ENCODE results near the gene ATXN2.

The ATXN2 gene

GRCh38 chr12:111532751-111533150, 66.4 kb downstream of the ATXN2 start:
- Histone ChIP-seq H2AK5ac (ENCODE audit: low read depth, low read length) (no peak overlapping the region), H3K4me3 (ENCODE audit: low read length in 2 of 2) (no peak overlapping the region), H3K23ac (ENCODE audit: low read depth, low read length, poor library complexity) (no peak overlapping the region), H3K4ac (ENCODE audit: low read length) (no peak overlapping the region), H3K9ac (ENCODE audit: low read depth, low read length, poor library complexity) (no peak overlapping the region), H2BK12ac (ENCODE audit: low read length) (no peak overlapping the region), H2BK15ac (ENCODE audit: low read length) (no peak overlapping the region), H3K79me1 (ENCODE audit: low read depth, low read length) (no peaks in the 10 kb centered on the region), H2BK5ac (ENCODE audit: low read length) (no peak overlapping the region), H2BK120ac (ENCODE audit: low read depth, low read length) (no peak overlapping the region), H3K36me3 (replicated peaks in 1 of 2; ENCODE audit: control insufficient read depth in 2 of 2, insufficient read depth in 2 of 2, low read length in 2 of 2) (peaks cover 1 to 81% of the 10 kb centered on the region in 2 donors), H2AFZ (ENCODE audit: low read length) (no peak overlapping the region), H3K27ac (replicated peaks; ENCODE audit: low read length) (no peak overlapping the region), H4K8ac (ENCODE audit: low read depth, low read length) (no peak overlapping the region), H3K4me1 (ENCODE audit: control insufficient read depth in 2 of 2, insufficient read depth in 1 of 2, low read depth in 1 of 2, low read length in 2 of 2) (no peaks in the 10 kb centered on the region), H3K27me3 (ENCODE audit: control insufficient read depth in 3 of 3, insufficient read depth in 3 of 3, low read depth in 1 of 3, low read length in 3 of 3) (no peaks in the 10 kb centered on the region), H3K18ac (ENCODE audit: low read length) (no peak overlapping the region), H4K91ac (ENCODE audit: low read depth, low read length, poor library complexity) (no peak overlapping the region), H3K9me3 (replicated peaks in 1 of 2; ENCODE audit: control insufficient read depth in 2 of 2, insufficient read depth in 1 of 2, low read depth in 1 of 2, low read length in 2 of 2) (no peaks in the 10 kb centered on the region), H3K4me2 (ENCODE audit: insufficient read depth, low read length, poor library complexity, severe bottlenecking) (no peak overlapping the region), H3K14ac (ENCODE audit: low read length) (no peak overlapping the region)
- WGBS, 2 donors (ENCODE audit: extremely low coverage in 2 of 2, insufficient read length in 2 of 2, insufficient replicate concordance in 1 of 2): no CpG with 5 or more reads among the region's 2 CpGs
- DNase-seq (ENCODE audit: low spot score): no peak

GRCh38 chr12:111529424-111530368, 69.4 kb downstream of the ATXN2 start:
- Histone ChIP-seq H3K4me2 (ENCODE audit: insufficient read depth, low read length, poor library complexity, severe bottlenecking) (no peak overlapping the region), H2BK12ac (ENCODE audit: low read length) (no peak overlapping the region), H2AK5ac (ENCODE audit: low read depth, low read length) (no peak overlapping the region), H3K79me1 (ENCODE audit: low read depth, low read length) (no peaks in the 10 kb centered on the region), H3K4ac (ENCODE audit: low read length) (no peak overlapping the region), H3K27me3 (ENCODE audit: control insufficient read depth in 3 of 3, insufficient read depth in 3 of 3, low read depth in 1 of 3, low read length in 3 of 3) (no peaks in the 10 kb centered on the region), H2AFZ (ENCODE audit: low read length) (no peak overlapping the region), H3K27ac (replicated peaks; ENCODE audit: low read length) (no peak overlapping the region), H2BK5ac (ENCODE audit: low read length) (no peak overlapping the region), H3K9me3 (replicated peaks in 1 of 2; ENCODE audit: control insufficient read depth in 2 of 2, insufficient read depth in 1 of 2, low read depth in 1 of 2, low read length in 2 of 2) (peaks cover under 1 to 2% of the 10 kb centered on the region in 2 donors), H3K36me3 (replicated peaks in 1 of 2; ENCODE audit: control insufficient read depth in 2 of 2, insufficient read depth in 2 of 2, low read length in 2 of 2) (peaks cover 9 to 87% of the 10 kb centered on the region in 2 donors), H3K14ac (ENCODE audit: low read length) (no peak overlapping the region), H2BK120ac (ENCODE audit: low read depth, low read length) (no peak overlapping the region), H3K9ac (ENCODE audit: low read depth, low read length, poor library complexity) (no peak overlapping the region), H4K8ac (ENCODE audit: low read depth, low read length) (no peak overlapping the region), H3K23ac (ENCODE audit: low read depth, low read length, poor library complexity) (no peak overlapping the region), H2BK15ac (ENCODE audit: low read length) (no peak overlapping the region), H4K91ac (ENCODE audit: low read depth, low read length, poor library complexity) (no peak overlapping the region), H3K18ac (ENCODE audit: low read length) (no peak overlapping the region), H3K4me3 (ENCODE audit: low read length in 2 of 2) (no peak overlapping the region), H3K4me1 (ENCODE audit: control insufficient read depth in 2 of 2, insufficient read depth in 1 of 2, low read depth in 1 of 2, low read length in 2 of 2) (no peaks in the 10 kb centered on the region)
- peak; percentile 56 for DNase-seq (ENCODE audit: low spot score)
- no CpG with 5 or more reads among the region's 8 CpGs for WGBS, 2 donors (ENCODE audit: extremely low coverage in 2 of 2, insufficient read length in 2 of 2, insufficient replicate concordance in 1 of 2)

- peaks cover 15 to 98% of the 10 kb centered on the region in 2 donors for H3K36me3 ChIP-seq (replicated peaks in 1 of 2; ENCODE audit: control insufficient read depth in 2 of 2, insufficient read depth in 2 of 2, low read length in 2 of 2)
- H3K4ac ChIP-seq (ENCODE audit: low read length): no peak overlapping the region
- H3K9me3 ChIP-seq (replicated peaks in 1 of 2; ENCODE audit: control insufficient read depth in 2 of 2, insufficient read depth in 1 of 2, low read depth in 1 of 2, low read length in 2 of 2): peaks cover 2% of the 10 kb centered on the region in 2 donors
- no peak overlapping the region for H3K27ac ChIP-seq (replicated peaks; ENCODE audit: low read length)
- H2AFZ ChIP-seq (ENCODE audit: low read length): no peak overlapping the region
- no peak overlapping the region for H2BK12ac ChIP-seq (ENCODE audit: low read length)
- no peak overlapping the region for H3K23ac ChIP-seq (ENCODE audit: low read depth, low read length, poor library complexity)
- WGBS, 2 donors (ENCODE audit: extremely low coverage in 2 of 2, insufficient read length in 2 of 2, insufficient replicate concordance in 1 of 2): no CpG with 5 or more reads among the region's 5 CpGs
- H3K79me1 ChIP-seq (ENCODE audit: low read depth, low read length): no peaks in the 10 kb centered on the region
- H3K14ac ChIP-seq (ENCODE audit: low read length): no peak overlapping the region
- H3K4me1 ChIP-seq (ENCODE audit: control insufficient read depth in 2 of 2, insufficient read depth in 1 of 2, low read depth in 1 of 2, low read length in 2 of 2): no peaks in the 10 kb centered on the region
- no peak overlapping the region for H3K4me2 ChIP-seq (ENCODE audit: insufficient read depth, low read length, poor library complexity, severe bottlenecking)
- no peak overlapping the region for H4K91ac ChIP-seq (ENCODE audit: low read depth, low read length, poor library complexity)
- no peak overlapping the region for H2AK5ac ChIP-seq (ENCODE audit: low read depth, low read length)
- no peak overlapping the region for H2BK15ac ChIP-seq (ENCODE audit: low read length)
- H3K27me3 ChIP-seq (ENCODE audit: control insufficient read depth in 3 of 3, insufficient read depth in 3 of 3, low read depth in 1 of 3, low read length in 3 of 3): no peaks in the 10 kb centered on the region
- H4K8ac ChIP-seq (ENCODE audit: low read depth, low read length): no peak overlapping the region
- H3K4me3 ChIP-seq (ENCODE audit: low read length in 2 of 2): no peak overlapping the region
- no peak for DNase-seq (ENCODE audit: low spot score)
- H3K18ac ChIP-seq (ENCODE audit: low read length): no peak overlapping the region
- no peak overlapping the region for H2BK120ac ChIP-seq (ENCODE audit: low read depth, low read length)
- H3K9ac ChIP-seq (ENCODE audit: low read depth, low read length, poor library complexity): no peak overlapping the region
- H2BK5ac ChIP-seq (ENCODE audit: low read length): no peak overlapping the region
Measured at GRCh38 chr12:111523587-111524167, 75.4 kb downstream of the ATXN2 start.

- Histone ChIP-seq H3K23ac (ENCODE audit: low read depth, low read length, poor library complexity) (no peak overlapping the region), H2BK12ac (ENCODE audit: low read length) (no peak overlapping the region), H4K8ac (ENCODE audit: low read depth, low read length) (no peak overlapping the region), H2BK120ac (ENCODE audit: low read depth, low read length) (no peak overlapping the region), H3K4me2 (ENCODE audit: insufficient read depth, low read length, poor library complexity, severe bottlenecking) (no peak overlapping the region), H2AK5ac (ENCODE audit: low read depth, low read length) (no peak overlapping the region), H3K4me1 (ENCODE audit: control insufficient read depth in 2 of 2, insufficient read depth in 1 of 2, low read depth in 1 of 2, low read length in 2 of 2) (no peaks in the 10 kb centered on the region), H3K36me3 (replicated peaks in 1 of 2; ENCODE audit: control insufficient read depth in 2 of 2, insufficient read depth in 2 of 2, low read length in 2 of 2) (peaks cover 13 to 98% of the 10 kb centered on the region in 2 donors), H3K9ac (ENCODE audit: low read depth, low read length, poor library complexity) (no peak overlapping the region), H3K18ac (ENCODE audit: low read length) (no peak overlapping the region), H3K27ac (replicated peaks; ENCODE audit: low read length) (no peak overlapping the region), H3K9me3 (replicated peaks in 1 of 2; ENCODE audit: control insufficient read depth in 2 of 2, insufficient read depth in 1 of 2, low read depth in 1 of 2, low read length in 2 of 2) (peaks cover 2% of the 10 kb centered on the region in 2 donors), H3K4me3 (ENCODE audit: low read length in 2 of 2) (no peak overlapping the region), H2BK5ac (ENCODE audit: low read length) (no peak overlapping the region), H3K14ac (ENCODE audit: low read length) (no peak overlapping the region), H3K79me1 (ENCODE audit: low read depth, low read length) (no peaks in the 10 kb centered on the region), H3K4ac (ENCODE audit: low read length) (no peak overlapping the region), H4K91ac (ENCODE audit: low read depth, low read length, poor library complexity) (no peak overlapping the region), H3K27me3 (ENCODE audit: control insufficient read depth in 3 of 3, insufficient read depth in 3 of 3, low read depth in 1 of 3, low read length in 3 of 3) (no peaks in the 10 kb centered on the region), H2AFZ (ENCODE audit: low read length) (no peak overlapping the region), H2BK15ac (ENCODE audit: low read length) (no peak overlapping the region)
- WGBS, 2 donors (ENCODE audit: extremely low coverage in 2 of 2, insufficient read length in 2 of 2, insufficient replicate concordance in 1 of 2): no CpG with 5 or more reads among the region's 2 CpGs
- no peak for DNase-seq (ENCODE audit: low spot score)
Measured at GRCh38 chr12:111521801-111522200, 77.3 kb downstream of the ATXN2 start.
